Lung (tissue), 12 donors: ENCODE measurements around the gene PSMG3. TPM values are rescaled to one million over a fixed set of nuclear protein-coding genes. Genes with fewer than 3 reads are reported as not detected.

ENCODE experiments used
- ATAC-seq: fragments of 200-7000 bp; cut with Tn5 transposase; one replicate; pipeline ENCODE4 v1.9.1; 2020; ENCODE audit warnings: moderate number of reproducible peaks; ENCODE audit not compliant: insufficient read depth, low FRiP score
- DNase-seq, 3 donors: peaks; one replicate each; pipeline ENCODE4 v3.0.0-alpha.2; 2013 to 2017
- H3K27ac ChIP-seq, 2 donors: one replicate each; pipeline ENCODE4 v1.5.1; 2013; ENCODE audit warnings: mild to moderate bottlenecking in 2 of 2, moderate library complexity in 2 of 2, control low read depth in 1 of 2, inconsistent platforms in 1 of 2, low read depth in 1 of 2, low read length in 1 of 2
- H3K27me3 ChIP-seq, 3 donors: one replicate each; pipeline ENCODE4 v1.5.1; 2013; ENCODE audit warnings: low read length in 2 of 3; ENCODE audit not compliant: control insufficient read depth in 3 of 3, insufficient read depth in 3 of 3
- H3K36me3 ChIP-seq, 4 donors: one replicate each; pipeline ENCODE4 v1.5.1; 2013; ENCODE audit warnings: low read length in 4 of 4, mild to moderate bottlenecking in 1 of 4, moderate library complexity in 1 of 4; ENCODE audit not compliant: control insufficient read depth in 4 of 4, insufficient read depth in 4 of 4
- H3K4me1 ChIP-seq, 5 donors: one replicate each; pipeline ENCODE4 v1.5.1; 2013; ENCODE audit warnings: low read length in 5 of 5, mild to moderate bottlenecking in 2 of 5, moderate library complexity in 1 of 5; ENCODE audit not compliant: control insufficient read depth in 5 of 5, insufficient read depth in 5 of 5
- H3K4me3 ChIP-seq: one replicate; pipeline ENCODE4 v1.5.1; 2013; ENCODE audit warnings: mild to moderate bottlenecking, control low read depth, moderate library complexity
- H3K9ac ChIP-seq, 2 donors: one replicate each; pipeline ENCODE4 v1.5.1; 2013; ENCODE audit warnings: low read length in 2 of 2, control low read depth in 1 of 2; ENCODE audit not compliant: insufficient read depth in 1 of 2
- H3K9me3 ChIP-seq, 4 donors: one replicate each; pipeline ENCODE4 v1.5.1; 2013; ENCODE audit warnings: low read length in 3 of 4, mild to moderate bottlenecking in 1 of 4, moderate library complexity in 1 of 4; ENCODE audit not compliant: control insufficient read depth in 4 of 4, insufficient read depth in 3 of 4
- WGBS, 2 donors: extraction: QIAGEN DNeasy Blood & Tissue Kit; methylation state at CpG; one replicate each; pipeline ENCODE4 v1.1.7; 2013; 5-methylcytosine and 5-hydroxymethylcytosine counted together
- polyA plus RNA-seq, 2 donors: library from polyadenylated mRNA; stranded (reverse); fragments of 200-250 nt; gene quantifications; one replicate each; pipeline ENCODE4 v1.2.1, GENCODE V29; 2013
- total RNA-seq, 2 donors: library from RNA; depleted of rRNA in 1 of 2; stranded (reverse); fragments of >200 nt in 1 of 2; gene quantifications; one replicate each; pipeline ENCODE4 v1.2.1, GENCODE V29; 2014 to 2021
- TF ChIP-seq, protein P1 (sequence below): IDR thresholded peaks from 2 replicates; pipeline ENCODE4 v1.5.1; 2012; ENCODE audit warnings: mild to moderate bottlenecking; ENCODE audit errors: control extremely low read depth, extremely low read depth
- donor health status: control.
- donor health status: control.
- donor health status: Bipolar disorder and iron deficiency.
- donor health status: healthy.
- donor health status: DM: yes; HTN: yes; CAD: no.

The PSMG3 gene
- total and polyA plus RNA-seq, 4 donors = 10.7 to 86.7 (median 41.8) TPM

DNA sequence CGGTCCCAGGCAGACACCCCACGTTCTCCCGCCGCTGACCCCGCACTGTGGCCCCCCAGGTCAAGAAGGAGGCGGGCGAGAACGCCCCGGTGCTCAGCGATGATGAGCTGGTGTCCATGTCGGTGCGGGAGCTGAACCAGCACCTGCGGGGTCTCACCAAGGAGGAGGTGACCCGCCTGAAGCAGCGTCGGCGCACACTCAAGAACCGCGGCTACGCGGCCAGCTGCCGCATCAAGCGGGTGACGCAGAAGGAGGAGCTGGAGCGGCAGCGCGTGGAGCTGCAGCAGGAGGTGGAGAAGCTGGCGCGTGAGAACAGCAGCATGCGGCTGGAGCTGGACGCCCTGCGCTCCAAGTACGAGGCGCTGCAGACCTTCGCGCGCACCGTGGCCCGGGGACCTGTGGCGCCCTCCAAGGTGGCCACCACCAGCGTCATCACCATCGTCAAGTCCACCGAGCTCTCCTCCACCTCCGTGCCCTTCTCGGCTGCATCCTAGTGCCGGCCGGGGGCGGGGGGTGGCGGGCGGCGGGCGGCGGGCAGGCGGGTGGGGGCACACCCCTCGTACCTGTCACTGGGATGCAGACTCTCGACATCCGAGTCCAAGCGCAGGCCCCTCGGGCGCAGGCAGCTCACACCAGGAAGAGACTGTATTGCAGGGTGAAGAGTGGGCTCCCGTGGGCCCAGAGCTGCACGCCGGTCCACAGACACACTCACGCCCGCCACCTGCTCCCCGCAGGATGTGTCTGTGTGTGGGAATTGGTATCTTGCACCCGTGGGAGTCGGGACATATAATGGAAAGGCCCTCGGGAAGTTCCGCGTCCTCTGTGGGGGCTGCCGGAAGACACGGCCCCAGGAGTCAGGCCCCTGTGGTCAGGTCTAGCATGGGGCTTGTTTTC, 29.7 kb downstream of the PSMG3 start:
- Histone ChIP-seq H3K9me3 (no peaks in the 10 kb centered on the region), H3K4me1 (peaks cover 0 to 26% (median 15%) of the 10 kb centered on the region in 5 donors), H3K36me3 (peaks cover 0 to 61% (median 5%) of the 10 kb centered on the region in 4 donors), H3K9ac (no peak overlapping the region), H3K4me3 (no peak overlapping the region), H3K27me3 (no peaks in the 10 kb centered on the region), H3K27ac (no peak overlapping the region)
- TF ChIP-seq, protein P1, sequence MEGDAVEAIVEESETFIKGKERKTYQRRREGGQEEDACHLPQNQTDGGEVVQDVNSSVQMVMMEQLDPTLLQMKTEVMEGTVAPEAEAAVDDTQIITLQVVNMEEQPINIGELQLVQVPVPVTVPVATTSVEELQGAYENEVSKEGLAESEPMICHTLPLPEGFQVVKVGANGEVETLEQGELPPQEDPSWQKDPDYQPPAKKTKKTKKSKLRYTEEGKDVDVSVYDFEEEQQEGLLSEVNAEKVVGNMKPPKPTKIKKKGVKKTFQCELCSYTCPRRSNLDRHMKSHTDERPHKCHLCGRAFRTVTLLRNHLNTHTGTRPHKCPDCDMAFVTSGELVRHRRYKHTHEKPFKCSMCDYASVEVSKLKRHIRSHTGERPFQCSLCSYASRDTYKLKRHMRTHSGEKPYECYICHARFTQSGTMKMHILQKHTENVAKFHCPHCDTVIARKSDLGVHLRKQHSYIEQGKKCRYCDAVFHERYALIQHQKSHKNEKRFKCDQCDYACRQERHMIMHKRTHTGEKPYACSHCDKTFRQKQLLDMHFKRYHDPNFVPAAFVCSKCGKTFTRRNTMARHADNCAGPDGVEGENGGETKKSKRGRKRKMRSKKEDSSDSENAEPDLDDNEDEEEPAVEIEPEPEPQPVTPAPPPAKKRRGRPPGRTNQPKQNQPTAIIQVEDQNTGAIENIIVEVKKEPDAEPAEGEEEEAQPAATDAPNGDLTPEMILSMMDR = no peak
- no peak for DNase-seq
- WGBS, 2 donors = 97 to 98% methylated on average over 59 to 73 of the region's 73 CpGs
- ATAC-seq = no peak

DNA sequence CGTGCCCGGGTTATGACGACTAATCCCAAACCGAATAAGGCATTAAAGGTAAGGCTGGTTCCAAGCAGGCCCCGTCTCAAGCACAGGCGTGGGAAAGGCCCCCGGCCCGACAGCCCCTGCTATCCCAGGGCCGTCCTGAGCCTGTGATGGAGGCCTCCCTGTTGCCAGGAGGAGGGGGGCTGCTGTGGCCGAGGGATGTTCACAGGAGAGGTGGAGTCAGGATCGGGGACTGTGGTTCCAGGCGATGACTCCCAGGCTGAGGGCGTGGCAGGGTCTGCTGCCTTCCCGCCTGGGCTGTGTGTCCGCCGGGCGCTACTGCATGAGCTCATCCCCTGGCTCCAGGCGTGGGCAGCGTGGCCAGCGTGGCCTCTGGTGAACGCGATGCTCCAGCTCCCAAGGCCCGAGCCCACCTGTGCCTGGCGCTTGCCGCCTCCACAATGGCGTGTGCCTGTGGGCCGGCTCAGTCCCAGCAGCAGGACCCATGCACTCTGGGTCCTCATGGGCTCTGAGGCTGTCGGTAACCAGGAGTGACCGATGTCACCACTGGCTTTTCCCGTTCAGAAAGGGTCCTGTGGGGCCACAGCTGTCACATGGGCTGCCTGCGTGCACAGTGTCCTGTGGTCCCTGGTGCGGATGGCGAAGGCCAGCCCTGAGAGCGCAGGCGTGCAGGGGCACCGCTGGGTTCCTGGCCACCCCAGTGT, 30.5 kb downstream of the PSMG3 start:
- WGBS, 2 donors = 88 to 90% methylated on average over 36 of the region's 36 CpGs
- TF ChIP-seq, protein P1 = no peak
- Histone ChIP-seq H3K9ac (no peak overlapping the region), H3K36me3 (peaks cover 0 to 56% (median 5%) of the 10 kb centered on the region in 4 donors), H3K9me3 (no peaks in the 10 kb centered on the region), H3K27me3 (no peaks in the 10 kb centered on the region), H3K4me1 (peaks cover 0 to 26% (median 15%) of the 10 kb centered on the region in 5 donors), H3K27ac (peak overlapping the region; percentile 97), H3K4me3 (no peak overlapping the region)
- ATAC-seq (no peak), DNase-seq (no peak)

DNA sequence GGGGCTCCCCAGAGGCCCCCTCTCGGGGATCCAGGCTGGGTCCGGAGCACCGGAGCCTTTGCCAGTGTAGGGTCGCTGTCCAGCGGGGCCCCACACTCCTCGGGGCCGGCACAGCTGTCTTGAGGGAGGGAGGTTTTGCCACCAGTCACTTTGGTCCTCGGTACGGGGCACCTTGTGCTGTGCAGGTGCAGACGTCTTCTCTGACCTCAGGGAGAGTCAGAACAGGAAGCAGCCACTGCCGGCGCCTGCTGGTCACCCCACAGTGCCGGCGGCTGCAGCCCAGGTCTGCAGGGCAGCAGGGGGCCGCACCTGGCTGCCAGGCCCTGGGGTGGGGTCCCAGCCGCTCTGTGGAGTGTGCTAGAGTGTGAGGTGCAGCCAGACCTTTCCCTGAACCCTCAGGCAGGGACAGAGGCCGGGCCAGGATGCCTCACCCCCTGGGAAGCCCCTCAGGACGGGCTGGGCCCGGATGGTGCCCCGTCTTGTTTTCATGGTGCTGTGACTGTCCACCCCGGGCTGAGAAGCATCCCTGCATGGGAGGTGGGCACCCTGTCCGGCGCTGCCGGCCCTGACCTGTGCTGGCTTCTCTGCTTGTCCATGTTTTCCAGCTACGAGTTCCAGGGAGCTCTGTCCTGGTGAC, 31.2 kb downstream of the PSMG3 start:
- Histone ChIP-seq H3K36me3 (peaks cover 0 to 50% (median 5%) of the 10 kb centered on the region in 4 donors), H3K9me3 (no peaks in the 10 kb centered on the region), H3K9ac (no peak overlapping the region), H3K4me1 (peaks cover 0 to 26% (median 15%) of the 10 kb centered on the region in 5 donors), H3K4me3 (peak overlapping the region; percentile 2), H3K27ac (peak overlapping the region; percentile 97), H3K27me3 (no peaks in the 10 kb centered on the region)
- DNase-seq = no peak
- TF ChIP-seq, protein P1 = no peak
- ATAC-seq = no peak
- 79 to 86% methylated on average over 25 of the region's 25 CpGs for WGBS, 2 donors
